ENCODE data around the gene HTT.

The HTT gene

DNA sequence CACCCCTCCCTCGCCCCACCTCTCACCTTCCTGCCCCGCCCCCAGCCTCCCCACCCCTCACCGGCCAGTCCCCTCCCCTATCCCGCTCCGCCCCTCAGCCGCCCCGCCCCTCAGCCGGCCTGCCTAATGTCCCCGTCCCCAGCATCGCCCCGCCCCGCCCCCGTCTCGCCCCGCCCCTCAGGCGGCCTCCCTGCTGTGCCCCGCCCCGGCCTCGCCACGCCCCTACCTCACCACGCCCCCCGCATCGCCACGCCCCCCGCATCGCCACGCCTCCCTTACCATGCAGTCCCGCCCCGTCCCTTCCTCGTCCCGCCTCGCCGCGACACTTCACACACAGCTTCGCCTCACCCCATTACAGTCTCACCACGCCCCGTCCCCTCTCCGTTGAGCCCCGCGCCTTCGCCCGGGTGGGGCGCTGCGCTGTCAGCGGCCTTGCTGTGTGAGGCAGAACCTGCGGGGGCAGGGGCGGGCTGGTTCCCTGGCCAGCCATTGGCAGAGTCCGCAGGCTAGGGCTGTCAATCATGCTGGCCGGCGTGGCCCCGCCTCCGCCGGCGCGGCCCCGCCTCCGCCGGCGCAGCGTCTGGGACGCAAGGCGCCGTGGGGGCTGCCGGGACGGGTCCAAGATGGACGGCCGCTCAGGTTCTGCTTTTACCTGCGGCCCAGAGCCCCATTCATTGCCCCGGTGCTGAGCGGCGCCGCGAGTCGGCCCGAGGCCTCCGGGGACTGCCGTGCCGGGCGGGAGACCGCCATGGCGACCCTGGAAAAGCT is at the start of gene HTT, which contains the start of gene HTT-AS:
HTT (plus strand) TSS at position 604 of the 768 bp plus-strand sequence; CDS start at position 749, 145 bp downstream.
HTT-AS (minus strand) TSS at position 461 of the 768 bp plus-strand sequence.
- peak; percentile 59 for DNase-seq (ENCODE audit: low read depth, low spot score)

GRCh38 chr4:3025881-3026280 is 48.6 kb upstream of the HTT start:
- no peak for DNase-seq (ENCODE audit: low read depth, low spot score)

DNA sequence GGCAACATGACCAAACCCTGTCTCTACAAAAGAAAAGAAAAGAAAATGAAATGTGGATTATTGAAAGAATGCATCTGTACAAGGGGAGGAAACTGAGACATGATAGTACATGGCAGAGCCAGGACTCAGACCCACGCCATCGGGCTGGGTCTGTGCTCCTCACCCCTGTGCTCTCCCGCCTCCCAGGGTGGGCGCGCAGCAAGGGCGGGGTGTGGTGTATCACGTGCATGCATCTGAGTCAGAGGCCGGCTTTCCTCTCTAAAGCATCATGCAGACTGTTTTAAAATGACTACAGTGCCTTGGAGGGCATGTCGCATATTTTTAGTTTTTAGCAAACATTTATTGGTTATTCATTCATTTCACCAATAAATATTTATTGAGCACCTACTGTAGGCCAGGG is 47.9 kb upstream of the HTT start:
- DNase-seq (ENCODE audit: low read depth, low spot score): no peak

DNA sequence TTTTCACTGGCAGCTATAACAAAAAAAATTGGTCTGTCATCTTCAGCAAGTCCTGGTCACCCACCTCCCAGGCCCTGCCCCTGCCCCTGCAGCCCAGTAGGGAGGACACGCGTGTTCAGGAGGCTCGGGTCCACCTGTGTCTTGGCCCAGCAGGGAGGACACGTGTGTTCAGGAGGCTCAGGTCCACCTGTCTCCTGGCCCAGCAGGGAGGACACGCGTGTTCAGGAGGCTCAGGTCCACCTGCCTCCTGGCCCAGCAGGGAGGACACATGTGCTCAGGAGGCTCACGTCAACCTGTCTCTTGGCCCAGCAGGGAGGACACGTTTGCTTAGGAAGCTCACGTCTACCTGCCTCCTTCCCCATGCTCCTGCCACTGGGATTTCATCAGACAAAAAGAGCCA is 45.0 kb upstream of the HTT start:
- DNase-seq (ENCODE audit: low read depth, low spot score): no peak

DNA sequence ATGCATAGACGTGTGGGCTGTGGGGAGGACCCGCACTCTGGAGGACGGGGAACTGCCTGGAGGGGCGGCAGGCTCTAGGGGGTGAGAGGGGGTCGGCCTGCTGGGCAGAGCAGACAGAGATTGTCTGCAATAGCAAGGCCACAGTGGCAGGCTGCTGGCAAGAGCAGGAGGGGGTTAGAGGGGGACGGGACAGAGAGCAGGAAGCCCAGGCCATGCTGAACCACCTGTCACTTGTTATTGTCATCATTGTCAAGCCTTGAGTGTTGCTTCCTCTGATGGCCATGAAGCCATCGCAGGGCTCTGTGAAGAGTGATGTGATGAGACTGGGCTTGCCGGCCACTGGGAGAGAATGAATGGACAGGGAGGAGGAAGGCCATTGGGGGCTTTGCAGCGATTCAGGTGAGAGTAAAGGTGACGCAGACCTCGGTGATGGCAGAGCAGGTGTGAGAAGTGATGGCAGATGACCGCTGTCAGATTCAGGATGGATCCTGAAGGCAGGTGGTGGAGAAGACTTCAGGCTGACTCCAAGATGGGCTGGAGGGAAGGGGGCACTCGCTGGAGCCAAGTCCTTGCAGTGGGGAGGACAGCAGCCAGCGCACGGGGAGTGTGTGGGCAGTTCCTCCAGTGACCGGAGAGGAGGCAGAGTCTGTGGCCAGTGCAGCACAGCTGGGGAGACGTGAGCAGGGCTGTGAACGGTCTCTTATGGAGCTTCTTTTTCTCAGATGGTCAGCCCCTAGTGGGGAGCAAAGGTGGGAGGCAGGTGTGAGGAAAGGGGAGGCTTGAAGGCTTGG is 43.7 kb upstream of the HTT start:
- DNase-seq (ENCODE audit: low read depth, low spot score): no peak

- DNase-seq (ENCODE audit: low read depth, low spot score): no peak
Measured at GRCh38 chr4:3031357-3032082, 43.0 kb upstream of the HTT start.

DNA sequence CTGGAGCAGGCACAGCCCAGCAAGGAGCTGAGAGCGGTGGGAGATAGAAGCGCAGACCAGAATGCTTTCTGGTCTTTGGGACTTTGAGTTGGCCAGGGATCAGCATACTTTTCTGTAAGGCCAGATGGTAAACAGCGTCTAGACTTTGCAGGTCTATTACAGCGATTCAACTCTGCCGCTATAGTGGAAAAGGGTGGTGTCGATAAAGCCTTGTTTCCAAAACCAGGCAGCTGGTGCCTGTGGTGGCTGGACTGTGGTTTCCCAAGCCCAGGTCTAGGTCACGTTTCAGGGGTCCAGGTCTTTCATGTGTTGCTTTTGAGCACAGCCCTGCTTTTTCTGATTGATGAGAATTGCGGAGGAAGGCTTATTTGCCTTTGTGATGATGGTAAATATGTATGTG is 40.2 kb upstream of the HTT start:
- no peak for DNase-seq (ENCODE audit: low read depth, low spot score)

DNA sequence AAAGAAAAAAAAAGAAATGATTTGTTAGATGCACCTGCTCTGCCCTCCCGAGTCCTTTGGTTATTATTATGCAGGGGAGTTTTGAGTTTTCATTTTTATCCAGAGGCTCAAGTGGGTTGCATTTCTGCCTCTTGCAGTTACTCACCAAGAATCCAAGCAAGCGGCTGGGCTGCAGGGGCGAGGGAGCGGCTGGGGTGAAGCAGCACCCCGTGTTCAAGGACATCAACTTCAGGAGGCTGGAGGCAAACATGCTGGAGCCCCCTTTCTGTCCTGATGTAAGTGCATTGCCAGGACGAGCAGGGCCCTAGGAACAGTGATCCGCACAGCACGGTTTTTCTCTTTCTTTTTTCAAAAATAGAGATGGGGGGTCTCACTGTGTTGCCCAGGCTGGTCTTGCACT is 39.2 kb upstream of the HTT start:
- DNase-seq (ENCODE audit: low read depth, low spot score): no peak

- DNase-seq (ENCODE audit: low read depth, low spot score): no peak
Measured at GRCh38 chr4:3035674-3036073, 38.8 kb upstream of the HTT start.

DNA sequence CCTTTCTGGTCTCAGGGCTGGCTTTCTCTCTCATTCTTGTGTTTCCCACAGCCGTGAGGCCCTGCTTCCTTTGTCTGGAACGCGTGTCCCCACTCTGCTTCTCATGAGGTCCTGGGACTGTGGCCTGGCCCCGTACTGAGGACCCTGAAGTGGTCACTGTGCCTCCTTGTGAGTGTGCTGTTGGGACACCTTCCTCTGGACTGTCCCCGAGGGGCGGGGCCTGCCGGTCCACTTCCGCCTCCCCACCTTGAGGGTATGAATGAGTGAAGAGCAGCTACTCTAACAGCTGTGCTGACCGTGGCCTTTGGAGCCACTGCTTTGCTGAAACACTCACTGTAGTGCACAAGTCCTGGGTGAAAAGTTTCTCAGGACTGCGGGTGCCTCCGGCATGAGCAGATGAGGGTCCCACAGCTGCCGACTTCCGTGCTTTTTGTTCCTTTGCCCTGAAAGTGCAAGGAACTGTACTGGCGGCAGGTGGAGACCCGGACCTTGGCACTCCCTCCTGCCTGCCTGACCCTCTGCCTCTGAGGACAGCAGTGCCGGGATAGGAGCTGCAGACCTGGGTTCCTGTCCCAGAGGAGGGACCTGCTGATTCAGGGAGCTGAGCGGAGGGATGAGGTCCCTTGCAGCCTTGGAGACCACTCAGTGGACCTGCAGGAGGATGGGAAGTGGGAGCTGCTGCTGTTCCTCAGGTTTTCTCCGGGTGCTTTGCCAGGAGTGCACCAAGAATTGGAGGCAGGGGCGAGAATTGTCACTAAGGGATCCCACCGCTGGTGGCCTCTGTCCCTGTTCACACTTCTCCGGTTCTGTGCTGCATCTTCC is 38.1 kb upstream of the HTT start:
- no peak for DNase-seq (ENCODE audit: low read depth, low spot score)

DNA sequence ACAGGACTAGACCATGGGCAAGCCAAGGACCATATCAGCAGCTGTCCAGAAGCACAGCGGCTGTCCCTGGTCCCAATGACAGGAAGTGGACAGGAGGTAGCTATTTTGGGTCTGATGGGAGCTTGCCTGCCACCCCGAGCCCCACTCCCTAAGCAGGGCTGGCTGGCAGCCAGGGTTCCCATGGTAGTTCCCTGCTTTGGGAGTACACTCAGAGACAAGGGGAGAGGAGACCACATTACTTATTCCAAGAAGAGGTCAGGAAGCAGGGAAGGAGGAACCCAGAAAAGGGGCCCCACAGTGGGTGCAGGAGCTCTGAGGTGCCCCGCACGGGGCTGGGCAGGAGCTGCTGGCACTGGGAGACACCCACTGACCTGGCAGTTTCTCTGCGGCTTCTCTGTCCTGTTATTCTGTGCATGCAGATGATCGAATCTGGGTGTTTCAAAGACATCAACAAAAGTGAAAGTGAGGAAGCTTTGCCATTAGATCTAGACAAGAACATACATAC is 36.5 kb upstream of the HTT start:
- DNase-seq (ENCODE audit: low read depth, low spot score): no peak

DNA sequence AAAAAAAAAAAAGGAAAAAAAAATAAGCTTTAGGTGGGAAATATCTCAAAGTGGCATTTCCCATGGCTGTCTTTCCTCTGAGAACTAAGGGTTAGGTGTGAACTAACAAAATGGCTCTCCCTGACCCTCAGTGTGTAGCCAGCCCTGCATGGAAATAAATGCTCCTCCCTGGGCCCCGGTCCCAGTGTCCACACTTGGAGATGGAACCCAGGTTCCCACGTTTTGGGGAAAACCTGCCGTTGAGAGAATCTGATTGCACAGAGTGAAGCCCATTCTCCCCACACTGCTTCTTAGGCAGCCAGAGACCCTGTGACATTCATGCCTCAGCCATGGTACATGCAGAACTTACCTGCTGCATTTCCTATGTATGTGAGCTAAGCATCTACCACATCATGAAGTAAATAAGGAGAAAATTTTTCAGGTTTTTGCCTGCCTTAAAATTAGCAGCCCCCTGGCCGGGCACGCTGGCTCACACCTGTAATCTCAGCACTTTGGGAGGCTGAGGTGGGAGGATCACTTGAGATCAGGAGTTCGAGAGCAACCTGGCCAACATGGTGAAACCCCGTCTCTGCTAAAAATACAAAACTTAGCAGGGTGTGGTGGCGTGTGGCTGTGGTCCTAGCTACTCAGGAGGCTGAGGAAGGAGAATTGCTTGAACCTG is 34.6 kb upstream of the HTT start:
- DNase-seq (ENCODE audit: low read depth, low spot score): no peak

- no peak for DNase-seq (ENCODE audit: low read depth, low spot score)
Measured at GRCh38 chr4:3040452-3041191, 33.9 kb upstream of the HTT start.

GRCh38 chr4:3041192-3042142 is 33.0 kb upstream of the HTT start:
- no peak for DNase-seq (ENCODE audit: low read depth, low spot score)

- no peak for DNase-seq (ENCODE audit: low read depth, low spot score)
Measured at GRCh38 chr4:3042226-3042625, 32.3 kb upstream of the HTT start.

GRCh38 chr4:3043282-3044020 is 31.0 kb upstream of the HTT start:
- no peak for DNase-seq (ENCODE audit: low read depth, low spot score)

DNA sequence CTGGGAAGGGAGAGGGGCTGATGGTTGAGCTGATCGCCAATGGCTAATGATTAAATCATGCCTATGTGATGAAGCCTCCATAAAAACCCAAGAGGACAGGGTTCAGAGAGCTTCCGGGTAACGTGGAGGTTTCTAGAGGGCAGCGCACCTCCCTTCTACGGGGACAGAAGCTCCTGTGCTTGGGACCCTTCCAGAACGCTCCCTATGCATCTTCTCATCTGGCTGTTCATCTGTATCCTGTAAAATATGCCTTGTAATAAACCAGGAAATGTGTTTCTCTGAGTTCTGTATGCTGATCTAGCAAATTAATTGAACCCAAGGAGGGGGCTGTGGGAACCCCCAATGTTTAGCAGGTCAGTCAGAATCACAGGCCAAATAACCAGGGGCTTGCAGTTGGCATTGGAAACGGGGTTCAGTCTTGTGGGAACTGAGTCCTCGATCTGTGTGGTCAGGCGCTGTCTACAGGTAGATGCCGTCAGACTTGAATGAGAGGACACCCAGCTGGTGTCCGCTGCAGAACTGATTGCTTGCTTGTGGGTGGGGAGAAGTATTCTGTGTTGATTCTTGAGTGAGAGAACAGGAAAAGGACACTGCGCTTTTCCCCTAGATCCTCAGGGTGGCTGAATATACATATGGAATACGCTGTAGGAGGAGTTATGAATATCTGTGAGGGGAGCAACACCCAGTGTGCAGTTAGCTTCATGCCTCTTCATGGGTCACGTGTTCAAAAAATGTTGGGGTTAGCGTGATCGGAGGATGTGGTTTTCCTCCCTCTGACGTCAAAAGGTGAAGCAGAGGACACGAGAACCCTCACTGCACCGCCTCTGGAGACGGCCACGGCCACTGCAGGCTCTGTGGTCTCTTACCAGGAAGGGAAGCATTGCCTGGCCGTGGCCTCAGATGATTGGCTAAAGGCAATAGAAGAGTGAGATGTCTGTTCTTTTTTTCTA is 29.3 kb upstream of the HTT start:
- no peak for DNase-seq (ENCODE audit: low read depth, low spot score)
